Adipose tissue (tissue), 3 donors: ENCODE measurements around the gene CALU. TPM values are rescaled to one million over a fixed set of nuclear protein-coding genes. Genes with fewer than 3 reads are reported as not detected.

ENCODE experiments used
- H3K27ac ChIP-seq: one replicate; pipeline ENCODE4 v1.5.1; 2013; ENCODE audit warnings: low read depth, low read length
- WGBS, 3 donors: extraction: QIAGEN DNeasy Blood & Tissue Kit; methylation state at CpG; one replicate each; pipeline ENCODE4 v1.1.7; 2013; 5-methylcytosine and 5-hydroxymethylcytosine counted together
- polyA plus RNA-seq, 3 donors: library from polyadenylated mRNA; stranded (reverse); fragments of 200-250 nt; gene quantifications; one replicate each; pipeline ENCODE4 v1.2.3, GENCODE V29; 2013
- donor health status: healthy with polysubstance abuse.
- donor health status: Bipolar disorder and iron deficiency.
- donor health status: healthy.

The CALU gene
- polyA plus RNA-seq, 3 donors = 21.3 to 75.9 (median 60.5) TPM

DNA sequence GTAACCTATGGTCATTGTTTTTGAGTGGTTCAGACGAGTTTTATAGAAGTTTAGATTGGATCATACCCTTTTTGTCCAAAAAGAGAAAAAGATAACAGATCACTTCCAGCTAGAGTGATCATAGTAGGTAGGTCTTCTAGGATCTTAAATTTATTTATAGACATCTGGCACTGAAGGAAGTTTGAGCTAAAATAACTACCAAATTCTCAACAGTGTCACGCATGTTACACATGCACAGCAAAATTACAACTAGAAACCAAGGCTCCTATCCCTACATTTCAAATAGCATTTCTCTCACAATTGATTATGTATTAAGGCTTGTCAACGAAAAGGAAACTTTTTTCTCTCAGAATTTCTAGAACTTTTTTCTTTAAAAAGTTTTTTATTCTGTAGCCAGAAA, 2.3 kb downstream of the CALU start:
- 44 to 67% (median 49%) methylated on average over 3 of the region's 3 CpGs for WGBS, 3 donors
- no peak overlapping the region for H3K27ac ChIP-seq

DNA sequence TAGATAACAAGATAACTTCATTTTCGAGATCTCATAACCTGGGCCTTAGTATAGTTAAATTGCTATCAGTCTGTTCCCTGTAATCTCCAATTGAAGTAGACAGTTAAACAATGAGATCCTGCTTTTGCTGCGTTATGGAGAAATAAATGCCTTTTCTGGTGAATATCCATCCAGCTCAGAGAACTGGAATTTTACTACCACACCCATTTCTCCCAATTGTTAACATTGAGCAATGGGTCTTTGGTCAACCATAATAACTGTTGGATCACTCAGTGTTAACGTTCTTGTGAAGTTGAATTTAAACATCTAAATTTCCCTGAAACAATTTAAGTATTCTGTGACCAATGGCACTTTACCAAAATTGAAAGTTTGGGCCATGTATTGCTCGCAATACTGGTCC, 3.0 kb downstream of the CALU start:
- WGBS, 3 donors = 37 to 54% (median 44%) methylated on average over 4 of the region's 4 CpGs
- H3K27ac ChIP-seq = no peak overlapping the region

DNA sequence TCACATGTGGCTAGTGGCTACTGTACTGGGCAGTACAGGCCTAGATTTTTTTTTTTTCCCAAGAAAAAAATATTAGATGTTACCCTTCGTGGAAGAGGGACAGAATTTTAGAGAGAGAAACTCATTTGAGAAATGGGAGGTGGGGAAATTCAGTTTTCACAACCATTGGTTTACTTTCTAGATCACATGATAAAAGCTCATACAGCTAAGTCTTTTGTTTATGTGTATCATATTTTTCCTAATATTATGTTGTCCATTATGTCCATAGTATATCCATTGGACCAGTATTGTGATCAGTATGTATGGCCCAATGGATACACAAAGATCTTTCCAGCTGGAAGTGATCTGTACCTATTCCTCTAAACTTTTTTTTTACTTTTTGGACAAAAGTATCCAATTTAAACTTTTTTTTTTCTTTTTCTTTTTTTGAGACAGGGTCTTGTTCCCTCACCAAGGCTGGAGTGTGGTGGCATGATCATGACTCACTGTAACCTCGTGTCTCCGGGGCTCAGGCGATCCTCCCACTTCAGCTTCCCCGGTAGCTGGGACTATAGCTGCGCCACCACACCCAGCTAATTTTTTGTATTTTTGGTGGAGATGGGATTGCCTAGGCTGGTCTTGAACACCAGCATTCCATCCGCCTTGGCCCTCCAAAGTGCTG, 4.1 kb downstream of the CALU start:
- WGBS, 3 donors = 81 to 97% (median 83%) methylated on average over 7 of the region's 7 CpGs

DNA sequence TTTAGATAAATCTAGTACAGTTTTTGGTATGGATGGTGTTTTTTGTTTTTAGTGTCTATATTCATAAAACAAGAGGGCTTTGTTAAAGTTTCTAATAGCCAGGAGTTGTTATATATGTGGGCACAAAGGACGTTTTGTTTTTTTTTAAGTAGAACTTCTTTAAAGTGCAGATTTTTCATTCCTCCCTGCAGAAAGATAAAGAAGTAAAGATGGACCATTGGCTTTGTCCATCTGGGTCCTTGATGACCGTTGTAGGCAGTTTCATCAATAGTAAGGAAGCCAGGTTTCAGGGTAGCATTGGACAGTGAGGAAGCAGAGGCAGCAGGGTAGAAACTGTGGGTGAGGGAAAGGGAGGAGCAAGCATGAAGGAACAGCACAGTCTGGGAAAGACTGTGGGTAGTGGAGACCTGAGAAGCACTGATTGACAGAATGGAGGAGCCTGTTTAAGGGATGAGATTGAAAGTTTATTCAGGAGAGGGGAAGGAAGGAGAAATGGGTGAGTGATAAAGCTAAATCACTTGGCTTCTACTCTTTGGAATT, 5.3 kb downstream of the CALU start:
- H3K27ac ChIP-seq = no peak overlapping the region
- 33 to 69% (median 56%) methylated on average over 2 of the region's 2 CpGs for WGBS, 3 donors

More for the DNA sequence above, 4.1 kb downstream of the CALU start:
- H3K27ac ChIP-seq = no peak overlapping the region

- WGBS, 3 donors = 51 to 84% (median 79%) methylated on average over 1 of the region's 1 CpG
- no peak overlapping the region for H3K27ac ChIP-seq
Observed at GRCh38 chr7:128745706-128746105, 6.5 kb downstream of the CALU start.

DNA sequence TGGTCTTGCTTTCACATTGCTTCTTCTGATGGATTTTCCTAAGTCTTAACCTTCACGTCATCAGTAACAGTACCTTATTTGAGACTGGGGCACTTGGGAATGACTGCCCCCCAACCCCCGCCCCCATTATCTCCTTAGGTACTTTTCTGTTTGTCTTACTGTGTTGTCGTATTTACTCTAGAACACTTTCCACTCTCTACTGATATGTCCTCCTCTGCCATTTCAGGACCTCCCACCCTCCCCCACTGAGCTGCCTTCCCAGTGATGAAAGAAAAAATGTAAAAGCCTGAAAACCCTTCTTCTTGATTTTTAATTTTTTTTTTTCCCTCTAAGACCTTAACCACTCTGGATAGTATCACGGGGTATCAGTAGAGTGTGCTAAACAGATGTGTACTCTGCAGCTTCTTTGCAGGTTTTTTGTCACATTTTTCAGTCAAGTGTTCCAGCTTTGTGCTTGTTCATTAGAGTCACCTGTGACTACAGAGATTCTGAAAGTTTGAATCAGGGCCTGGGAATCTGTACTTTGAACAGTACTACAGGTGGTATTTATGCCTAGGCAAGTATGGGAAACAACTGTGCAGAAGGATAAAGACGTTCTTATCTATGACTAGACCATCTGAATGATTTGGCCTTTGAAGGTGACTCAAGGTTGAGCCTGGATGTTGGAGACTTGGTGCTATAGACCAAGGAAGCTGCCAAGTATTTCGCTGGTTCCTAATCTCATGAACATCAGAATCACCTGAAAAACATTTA, 8.3 kb downstream of the CALU start:
- H3K27ac ChIP-seq = no peak overlapping the region
- WGBS, 3 donors = 41 to 93% (median 83%) methylated on average over 6 of the region's 6 CpGs

DNA sequence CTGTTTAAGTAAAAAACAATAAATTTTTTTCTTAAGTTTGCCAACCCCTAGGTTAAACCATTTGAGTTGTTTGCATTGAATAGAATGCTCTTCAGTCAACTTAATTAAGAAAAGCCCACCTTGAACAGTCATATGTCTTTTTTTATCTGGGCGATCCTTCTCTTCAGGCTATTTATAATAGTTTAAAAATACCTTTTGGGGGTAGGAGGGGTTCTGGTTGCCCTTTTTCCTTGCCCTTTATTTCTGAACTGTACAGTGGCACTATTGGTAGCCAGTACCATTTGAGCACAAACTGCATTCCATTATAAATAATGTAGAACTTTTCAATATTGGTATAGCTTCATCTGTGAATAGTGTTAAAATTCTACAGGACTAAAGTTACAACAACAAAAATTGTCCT, 13.1 kb downstream of the CALU start:
- 94 to 97% (median 97%) methylated on average over 1 of the region's 1 CpG for WGBS, 3 donors
- H3K27ac ChIP-seq = no peak overlapping the region

DNA sequence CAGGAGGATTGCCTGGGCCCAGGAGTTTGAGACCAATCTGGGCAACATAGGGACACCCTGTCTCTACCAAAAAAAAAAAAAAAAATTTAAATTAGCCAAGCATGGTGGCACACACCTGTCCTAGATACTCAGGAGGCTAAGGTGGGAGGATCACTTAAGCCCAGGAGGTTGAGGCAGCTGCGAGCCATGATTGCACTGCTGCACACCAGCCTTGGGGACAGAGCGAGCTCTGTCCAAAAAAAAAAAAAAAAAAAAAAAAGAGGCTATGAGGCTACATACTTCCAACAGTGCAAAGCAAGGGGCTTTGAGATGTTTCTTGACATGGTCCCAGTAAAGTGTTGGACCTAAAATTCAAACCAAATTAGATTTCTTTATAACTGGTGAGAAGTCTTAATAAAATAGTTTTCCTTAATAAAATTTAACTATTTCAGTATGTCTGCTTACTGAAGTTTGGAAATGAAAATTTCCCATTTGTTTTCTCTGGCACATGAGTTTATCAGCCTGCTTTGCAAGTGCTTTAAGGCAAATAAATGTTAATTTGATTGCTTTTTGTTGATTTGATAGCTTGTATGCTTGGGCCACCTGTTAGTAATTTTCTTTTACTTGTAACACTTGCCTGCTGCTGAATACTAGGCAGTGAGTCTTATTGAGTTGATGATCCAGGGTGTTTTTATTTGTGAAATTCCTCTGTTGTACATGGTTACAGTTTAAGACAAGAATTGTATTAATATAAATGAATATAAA, 16.1 kb downstream of the CALU start:
- no peak overlapping the region for H3K27ac ChIP-seq
- 87 to 92% (median 89%) methylated on average over 2 of the region's 2 CpGs for WGBS, 3 donors

DNA sequence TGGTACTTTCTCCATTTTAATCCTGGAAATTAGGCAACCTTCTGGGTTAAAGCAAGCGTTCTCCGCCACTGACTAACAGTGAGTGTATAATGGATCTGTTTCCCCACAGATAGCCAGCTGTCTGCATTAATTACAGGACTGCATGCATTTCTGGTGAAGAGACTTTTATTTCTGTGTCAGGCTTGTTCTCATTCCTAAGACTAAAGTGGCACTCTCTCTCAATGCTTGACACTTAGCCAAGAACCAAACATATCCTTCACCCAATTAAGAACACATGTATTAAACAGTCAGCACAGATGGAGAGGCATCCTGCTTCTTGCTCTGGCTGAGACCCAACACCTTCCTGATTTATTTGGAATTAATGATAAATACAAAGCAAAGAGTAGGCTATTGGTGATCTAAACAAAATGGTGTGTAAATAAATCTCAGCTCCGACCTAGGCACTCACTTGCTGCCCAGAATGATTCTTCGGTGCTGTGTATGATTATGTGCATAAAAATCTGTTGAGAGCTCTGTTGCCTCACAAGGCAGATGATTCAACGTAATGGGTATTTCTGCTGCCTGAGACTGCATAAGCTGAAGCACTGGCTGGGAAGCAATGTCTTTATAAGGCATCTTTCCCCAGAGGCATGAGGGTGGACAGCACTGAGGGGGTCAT, 16.8 kb downstream of the CALU start:
- WGBS, 3 donors = 80 to 87% (median 87%) methylated on average over 5 of the region's 5 CpGs
- H3K27ac ChIP-seq = no peak overlapping the region

DNA sequence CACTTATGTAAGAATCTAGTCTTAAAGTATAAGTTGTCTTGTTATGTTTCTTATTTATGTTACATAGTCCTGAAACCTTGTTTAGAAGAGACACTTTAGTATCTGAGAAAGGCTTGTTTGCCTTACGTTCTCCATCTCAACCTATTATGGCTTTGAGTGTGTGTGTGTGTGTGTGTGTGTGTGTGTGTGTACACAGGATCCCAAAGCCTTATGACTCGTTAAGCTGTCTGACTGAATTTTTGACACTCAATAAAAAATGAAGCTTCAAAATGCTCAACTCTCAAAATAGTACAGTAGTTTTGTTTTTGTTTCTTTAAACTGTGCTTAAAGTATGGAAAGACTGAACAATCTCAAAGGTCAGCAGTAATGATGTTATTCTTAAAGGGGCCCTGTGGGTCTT, 18.0 kb downstream of the CALU start:
- no peak overlapping the region for H3K27ac ChIP-seq
- WGBS, 3 donors = 54 to 81% (median 80%) methylated on average over 2 of the region's 2 CpGs

GRCh38 chr7:128758553-128758952, 19.4 kb downstream of the CALU start:
- 97 to 100% (median 100%) methylated on average over 1 of the region's 1 CpG for WGBS, 3 donors

DNA sequence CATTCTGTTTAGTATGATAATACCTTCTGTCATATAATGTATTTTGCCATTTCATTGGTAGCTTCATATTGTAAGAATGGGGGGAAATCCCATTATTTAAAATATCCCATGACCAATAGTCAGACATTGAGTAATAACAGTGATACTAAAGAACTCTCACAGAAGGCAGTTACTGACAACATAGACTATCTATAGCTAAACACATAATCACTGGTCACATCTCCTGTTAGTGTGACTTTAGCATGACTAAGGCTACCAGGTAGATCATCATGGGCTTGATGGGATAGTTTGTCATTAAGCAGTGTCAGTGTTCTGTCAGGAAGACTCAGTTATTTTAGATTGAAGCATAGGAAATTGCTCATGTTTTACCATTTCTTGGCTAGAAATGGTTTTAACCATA, 20.1 kb downstream of the CALU start:
- H3K27ac ChIP-seq = no peak overlapping the region

More at GRCh38 chr7:128758553-128758952, 19.4 kb downstream of the CALU start:
- no peak overlapping the region for H3K27ac ChIP-seq

GRCh38 chr7:128763541-128763940, 24.4 kb downstream of the CALU start:
- WGBS, 3 donors = 78 to 80% (median 78%) methylated on average over 3 of the region's 3 CpGs
- H3K27ac ChIP-seq = no peak overlapping the region

DNA sequence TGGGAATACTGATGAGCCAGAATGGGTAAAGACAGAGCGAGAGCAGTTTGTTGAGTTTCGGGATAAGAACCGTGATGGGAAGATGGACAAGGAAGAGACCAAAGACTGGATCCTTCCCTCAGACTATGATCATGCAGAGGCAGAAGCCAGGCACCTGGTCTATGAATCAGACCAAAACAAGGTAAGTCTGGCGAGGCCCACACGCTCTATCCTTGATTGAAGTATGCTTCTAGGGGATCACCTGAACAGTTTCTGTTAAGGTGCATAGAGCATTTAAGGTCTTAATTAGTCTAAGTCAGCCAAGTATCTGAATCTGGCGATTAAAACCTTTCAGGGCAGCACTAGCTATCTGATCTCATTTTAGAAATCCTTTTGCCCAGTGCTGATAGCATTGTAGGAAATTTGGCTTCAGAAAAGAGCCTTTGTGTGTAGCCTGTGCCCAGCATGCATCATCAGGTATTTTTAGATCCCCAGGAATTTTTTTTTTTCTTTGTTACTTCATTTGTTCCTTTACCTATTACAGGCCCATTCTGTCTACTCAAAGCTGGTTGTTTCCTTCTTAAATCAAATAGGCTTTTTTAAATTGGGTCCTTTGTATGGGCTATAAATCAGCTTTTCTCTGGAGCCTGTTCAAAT, 28.4 kb downstream of the CALU start:
- H3K27ac ChIP-seq = no peak overlapping the region
- WGBS, 3 donors = 90 to 97% (median 93%) methylated on average over 6 of the region's 6 CpGs

- WGBS, 3 donors = 0 to 38% (median 24%) methylated on average over 1 to 2 of the region's 2 CpGs
- H3K27ac ChIP-seq = no peak overlapping the region
Observed at GRCh38 chr7:128770233-128770632, 31.1 kb downstream of the CALU start.

DNA sequence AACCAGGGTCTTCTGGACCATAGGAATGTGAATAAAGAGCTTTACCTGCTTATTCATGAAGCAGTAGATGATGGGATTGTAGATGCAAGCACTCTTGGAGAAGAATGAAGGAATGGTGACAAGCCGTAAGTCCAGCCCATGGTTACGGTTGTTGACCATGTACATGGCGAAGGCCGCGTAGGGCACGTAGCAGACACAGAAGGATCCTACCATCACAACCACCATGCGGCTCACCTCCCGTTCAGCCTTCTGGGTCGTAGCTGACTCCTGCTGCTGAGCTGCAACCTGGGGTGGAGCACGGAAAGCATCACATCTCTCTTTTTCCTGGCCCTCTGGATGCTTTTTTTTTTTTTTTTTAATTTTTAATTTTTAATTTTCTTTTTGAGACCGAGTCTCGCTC, 34.4 kb downstream of the CALU start:
- H3K27ac ChIP-seq = no peak overlapping the region
- 96 to 97% (median 97%) methylated on average over 12 of the region's 12 CpGs for WGBS, 3 donors

DNA sequence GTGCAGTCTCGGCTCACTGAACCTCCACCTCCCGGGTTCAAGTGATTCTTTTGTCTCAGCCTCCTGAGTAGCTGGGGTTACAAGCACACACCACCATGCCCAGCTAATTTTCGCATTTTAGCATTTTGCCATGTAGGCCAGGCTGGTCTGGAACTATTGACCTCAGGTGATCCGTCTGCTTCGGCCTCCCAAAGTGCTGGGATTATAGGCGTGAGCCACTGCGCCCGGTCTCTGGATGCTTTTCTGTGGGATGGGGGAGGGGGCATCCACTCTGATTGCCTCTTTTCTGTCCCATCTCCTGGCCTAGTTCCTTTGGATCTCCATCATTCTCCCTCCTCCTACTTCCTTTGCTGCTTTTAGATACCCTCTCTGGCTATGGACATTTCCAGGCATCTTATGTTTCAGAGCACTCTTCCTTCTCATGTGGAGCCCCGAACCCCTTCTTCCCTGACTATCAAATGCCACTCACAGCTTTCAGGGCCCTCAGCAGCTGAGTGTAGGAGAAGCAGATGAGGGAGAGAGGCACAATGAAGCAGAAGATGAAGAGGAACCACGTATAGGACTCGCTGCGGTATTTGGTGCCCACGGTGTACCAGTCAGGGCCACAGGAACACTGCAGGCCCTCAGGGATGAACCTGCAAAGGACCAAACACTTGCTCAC, 35.0 kb downstream of the CALU start:
- 93 to 96% (median 95%) methylated on average over 13 of the region's 13 CpGs for WGBS, 3 donors
- no peak overlapping the region for H3K27ac ChIP-seq

DNA sequence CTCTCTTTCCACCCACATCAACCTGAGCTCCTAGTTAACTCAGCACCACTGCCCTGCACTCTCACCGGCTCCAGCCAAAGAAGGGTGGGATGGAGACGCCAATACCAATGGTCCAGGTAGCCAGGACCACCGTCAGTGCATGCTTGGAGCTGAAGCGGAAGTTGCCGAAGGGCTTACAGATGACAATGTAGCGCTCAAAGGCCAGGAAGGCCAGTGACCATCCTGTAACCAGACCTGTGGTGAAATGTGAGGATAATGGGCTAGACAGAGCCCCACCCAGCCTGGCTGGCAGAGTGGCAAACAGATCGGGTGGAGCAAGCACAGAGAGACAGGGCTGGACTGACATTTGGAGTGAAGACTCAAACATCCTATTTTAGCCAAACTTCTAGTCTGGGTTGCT, 35.8 kb downstream of the CALU start:
- 91 to 96% (median 95%) methylated on average over 7 of the region's 7 CpGs for WGBS, 3 donors

More for the DNA sequence above, 35.8 kb downstream of the CALU start:
- no peak overlapping the region for H3K27ac ChIP-seq
